ENCODE results near the gene IL1RL2. TPM values are rescaled to one million over a fixed set of nuclear protein-coding genes. Genes with fewer than 3 reads are reported as not detected.

Gene IL1RL2
- total and polyA plus RNA-seq, 2 of the 4 experiments (the other 2 are of a cell fraction) = 0.09 to 0.36 TPM

DNA sequence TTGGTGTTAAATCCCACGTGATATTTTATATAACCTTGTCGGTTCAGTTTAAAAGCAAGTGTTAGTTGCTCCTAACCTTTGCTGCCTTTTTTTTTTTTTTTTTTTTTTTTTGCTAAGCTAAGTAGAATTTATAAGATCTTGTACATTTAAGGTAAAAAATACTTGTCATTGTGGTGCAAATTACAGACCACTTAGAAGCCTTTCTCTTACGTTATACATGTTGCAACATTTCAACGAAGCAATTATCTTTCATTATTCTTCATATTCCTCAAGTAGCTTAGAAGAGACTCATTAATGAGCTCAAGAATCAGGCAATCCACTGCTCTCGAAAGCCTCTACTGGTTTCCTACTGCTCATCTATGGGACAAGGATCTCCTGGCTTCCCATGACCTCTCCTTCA lies 14.9 kb upstream of the IL1RL2 start:
- Histone ChIP-seq H2BK5ac (ENCODE audit: low read depth, low read length, poor library complexity, severe bottlenecking) (no peak overlapping the region), H3K79me1 (ENCODE audit: low read depth in 1 of 2, low read length in 2 of 2) (no peaks in the 10 kb centered on the region), H3K4me3 (ENCODE audit: insufficient read depth, low read depth, low read length) (no peak overlapping the region), H2BK120ac (ENCODE audit: low read depth, low read length) (no peak overlapping the region), H3K9me1 (ENCODE audit: insufficient read depth, low read length) (peaks cover 3% of the 10 kb centered on the region; the same call in 1 of the 2 replicates), H2BK20ac (ENCODE audit: low read depth, low read length) (no peak overlapping the region), H3K36me3 (ENCODE audit: control insufficient read depth, insufficient read depth, low read length) (peaks cover 51% of the 10 kb centered on the region), H3K9ac (ENCODE audit: low read depth, low read length) (no peak overlapping the region), H3K56ac (ENCODE audit: extremely low read depth, insufficient read depth, low read length) (no peak overlapping the region), H3K4me1 (ENCODE audit: control insufficient read depth, insufficient read depth, low read length) (no peaks in the 10 kb centered on the region), H3K27me3 (ENCODE audit: control insufficient read depth, insufficient read depth, low read length) (no peaks in the 10 kb centered on the region), H2AK9ac (replicated peaks; ENCODE audit: low read depth, low read length, poor library complexity) (no peak overlapping the region), H3K14ac (replicated peaks; ENCODE audit: low read depth, low read length) (no peak overlapping the region), H3K23ac (ENCODE audit: low read depth, low read length) (no peak overlapping the region), H3K9me3 (ENCODE audit: control insufficient read depth, insufficient read depth, low read length) (no peaks in the 10 kb centered on the region), H2BK15ac (ENCODE audit: low read depth, low read length) (no peak overlapping the region), H3K4me2 (ENCODE audit: low read depth, low read length) (no peak overlapping the region), H3K27ac (ENCODE audit: insufficient read depth, low read length) (no peak overlapping the region), H4K5ac (ENCODE audit: low read depth, low read length) (no peak overlapping the region), H2AK5ac (ENCODE audit: low read depth, low read length) (no peak overlapping the region), H2AFZ (replicated peaks; ENCODE audit: low read length, poor library complexity) (no peak overlapping the region), H4K91ac (ENCODE audit: insufficient read depth, low read depth, low read length) (no peak overlapping the region), H4K20me1 (ENCODE audit: insufficient read depth, low read length) (no peaks in the 10 kb centered on the region), H3K18ac (ENCODE audit: low read depth, low read length) (no peak overlapping the region), H4K8ac (ENCODE audit: low read depth in 2 of 2, low read length in 2 of 2) (no peak overlapping the region), H3K4ac (ENCODE audit: low read depth, low read length) (no peak overlapping the region)
- no peak for DNase-seq
- in situ Hi-C loops (cut with MboI; ENCODE audit: low sequenced_read_pairs) (loop anchor here (10.0 kb wide), 2 partner anchors 273 to 287 kb away; no protein-coding TSS in a partner anchor), intact Hi-C loops (cut with micrococcal nuclease) (no loop called here), dilution Hi-C loops (cut with HindIII; ENCODE audit: low sequenced_read_pairs, unreplicated experiment) (loop anchor here (25.0 kb wide), 1 partner anchor 160 kb away; no protein-coding TSS in a partner anchor)
- ATAC-seq (ENCODE audit: low read depth) = no peak
- TF ChIP-seq CHD1 (IDR thresholded peaks at IDR 0.05; ENCODE audit: low read depth, low read length) (no peak), MXI1 (IDR thresholded peaks at IDR 0.05; ENCODE audit: borderline replicate concordance, low read depth, low read length) (no peak), MAZ (IDR thresholded peaks at IDR 0.05; ENCODE audit: borderline replicate concordance, low read depth, low read length) (no peak), NFE2L2 (IDR thresholded peaks at IDR 0.05; ENCODE audit: low read depth, low read length) (no peak), BHLHE40 (IDR thresholded peaks at IDR 0.05; ENCODE audit: low read depth, low read length) (no peak), RAD21 (IDR thresholded peaks at IDR 0.05; ENCODE audit: low read length) (no peak), CEBPB (IDR thresholded peaks at IDR 0.05; ENCODE audit: low read depth, low read length) (no peak), RCOR1 (IDR thresholded peaks at IDR 0.05; ENCODE audit: insufficient replicate concordance, low read length) (no peak), FOS (IDR thresholded peaks at IDR 0.05; ENCODE audit: low read depth, low read length) (no peak), SMC3 (IDR thresholded peaks at IDR 0.05; ENCODE audit: low read depth, low read length) (no peak)
- TF ChIP-seq, protein P1, sequence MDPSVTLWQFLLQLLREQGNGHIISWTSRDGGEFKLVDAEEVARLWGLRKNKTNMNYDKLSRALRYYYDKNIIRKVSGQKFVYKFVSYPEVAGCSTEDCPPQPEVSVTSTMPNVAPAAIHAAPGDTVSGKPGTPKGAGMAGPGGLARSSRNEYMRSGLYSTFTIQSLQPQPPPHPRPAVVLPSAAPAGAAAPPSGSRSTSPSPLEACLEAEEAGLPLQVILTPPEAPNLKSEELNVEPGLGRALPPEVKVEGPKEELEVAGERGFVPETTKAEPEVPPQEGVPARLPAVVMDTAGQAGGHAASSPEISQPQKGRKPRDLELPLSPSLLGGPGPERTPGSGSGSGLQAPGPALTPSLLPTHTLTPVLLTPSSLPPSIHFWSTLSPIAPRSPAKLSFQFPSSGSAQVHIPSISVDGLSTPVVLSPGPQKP (IDR thresholded peaks at IDR 0.05; ENCODE audit: borderline replicate concordance, low read depth, low read length) = no peak
- TF ChIP-seq, protein P2, sequence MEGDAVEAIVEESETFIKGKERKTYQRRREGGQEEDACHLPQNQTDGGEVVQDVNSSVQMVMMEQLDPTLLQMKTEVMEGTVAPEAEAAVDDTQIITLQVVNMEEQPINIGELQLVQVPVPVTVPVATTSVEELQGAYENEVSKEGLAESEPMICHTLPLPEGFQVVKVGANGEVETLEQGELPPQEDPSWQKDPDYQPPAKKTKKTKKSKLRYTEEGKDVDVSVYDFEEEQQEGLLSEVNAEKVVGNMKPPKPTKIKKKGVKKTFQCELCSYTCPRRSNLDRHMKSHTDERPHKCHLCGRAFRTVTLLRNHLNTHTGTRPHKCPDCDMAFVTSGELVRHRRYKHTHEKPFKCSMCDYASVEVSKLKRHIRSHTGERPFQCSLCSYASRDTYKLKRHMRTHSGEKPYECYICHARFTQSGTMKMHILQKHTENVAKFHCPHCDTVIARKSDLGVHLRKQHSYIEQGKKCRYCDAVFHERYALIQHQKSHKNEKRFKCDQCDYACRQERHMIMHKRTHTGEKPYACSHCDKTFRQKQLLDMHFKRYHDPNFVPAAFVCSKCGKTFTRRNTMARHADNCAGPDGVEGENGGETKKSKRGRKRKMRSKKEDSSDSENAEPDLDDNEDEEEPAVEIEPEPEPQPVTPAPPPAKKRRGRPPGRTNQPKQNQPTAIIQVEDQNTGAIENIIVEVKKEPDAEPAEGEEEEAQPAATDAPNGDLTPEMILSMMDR (conservative IDR thresholded peaks at IDR 0.05; ENCODE audit: low read depth, low read length) = no peak
- BruUV-seq (replicated peaks) = no TSS peak
- ChIA-PET POLR2A (ENCODE audit: unreplicated experiment) (no interaction called here), CTCF (interaction anchor here (0.6 kb wide), 2 partner anchors 138 to 159 kb away, joined by 3 to 8 read pairs; no protein-coding TSS in a partner anchor)
- WGBS, 2 experiments (ENCODE audit: extremely low coverage in 2 of 2, insufficient read length in 1 of 2) = 100% methylated on average over 1 of the region's 5 CpGs; no CpG with 5 or more reads in 1 of the 2 experiments

All from IMR-90 (cell line).